Loucy (cell line): ENCODE measurements around the gene LGALS3.

Experiments
- EZH2phosphoT487 ChIP-seq: fragments of 200-600 bp; IDR thresholded peaks from 2 replicates; pipeline ENCODE4 v1.6.1; 2018; ENCODE audit warnings: antibody characterized with exemption, mild to moderate bottlenecking, moderate library complexity, borderline replicate concordance
- TF ChIP-seq, protein P1 (sequence below): fragments of 200-600 bp; sonication (generic); conservative IDR thresholded peaks from 2 replicates; pipeline ENCODE4 v1.5.1; 2014; ENCODE audit warnings: mild to moderate bottlenecking, antibody characterized with exemption, low read length

DNA sequence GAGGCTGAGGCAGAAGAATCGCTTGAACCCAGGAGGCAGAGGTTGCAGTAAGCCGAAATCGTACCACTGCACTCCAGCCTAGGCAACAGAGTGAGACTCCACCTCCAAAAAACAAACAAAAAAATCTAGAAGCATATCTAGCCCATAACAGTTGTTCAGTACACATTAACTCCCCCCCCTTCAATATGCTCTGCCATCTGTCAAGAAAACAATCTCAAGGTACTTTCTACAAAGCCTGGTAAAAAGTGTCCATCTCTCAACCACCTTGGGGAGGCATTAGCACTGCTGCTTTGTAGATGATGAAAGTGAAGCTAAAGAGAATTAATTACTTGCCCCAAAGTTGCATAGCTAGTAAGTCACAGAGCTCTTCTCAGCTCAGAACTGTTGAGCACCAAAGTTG, 24.9 kb downstream of the LGALS3 start:
- TF ChIP-seq, protein P1, sequence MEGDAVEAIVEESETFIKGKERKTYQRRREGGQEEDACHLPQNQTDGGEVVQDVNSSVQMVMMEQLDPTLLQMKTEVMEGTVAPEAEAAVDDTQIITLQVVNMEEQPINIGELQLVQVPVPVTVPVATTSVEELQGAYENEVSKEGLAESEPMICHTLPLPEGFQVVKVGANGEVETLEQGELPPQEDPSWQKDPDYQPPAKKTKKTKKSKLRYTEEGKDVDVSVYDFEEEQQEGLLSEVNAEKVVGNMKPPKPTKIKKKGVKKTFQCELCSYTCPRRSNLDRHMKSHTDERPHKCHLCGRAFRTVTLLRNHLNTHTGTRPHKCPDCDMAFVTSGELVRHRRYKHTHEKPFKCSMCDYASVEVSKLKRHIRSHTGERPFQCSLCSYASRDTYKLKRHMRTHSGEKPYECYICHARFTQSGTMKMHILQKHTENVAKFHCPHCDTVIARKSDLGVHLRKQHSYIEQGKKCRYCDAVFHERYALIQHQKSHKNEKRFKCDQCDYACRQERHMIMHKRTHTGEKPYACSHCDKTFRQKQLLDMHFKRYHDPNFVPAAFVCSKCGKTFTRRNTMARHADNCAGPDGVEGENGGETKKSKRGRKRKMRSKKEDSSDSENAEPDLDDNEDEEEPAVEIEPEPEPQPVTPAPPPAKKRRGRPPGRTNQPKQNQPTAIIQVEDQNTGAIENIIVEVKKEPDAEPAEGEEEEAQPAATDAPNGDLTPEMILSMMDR = no peak
- TF ChIP-seq EZH2phosphoT487 = no peak
